Nephron progenitor cell (in vitro differentiated cells): Measurements from ENCODE around the gene DUS2.
"Not testable (repeated sequence)": the region's sequence is repeated elsewhere in the genome, so short reads cannot be mapped to it uniquely, and the experiment has no call there.

Experiments
- DNase-seq: peaks from one replicate; pipeline ENCODE4 v3.0.0; 2021
- H3K27ac Mint-ChIP-seq: 2 replicates; pipeline ENCODE4 v1.8.0; 2021; ENCODE audit warnings: mild to moderate bottlenecking, moderate library complexity, mixed read lengths
- H3K27me3 Mint-ChIP-seq: 2 replicates; pipeline ENCODE4 v1.8.0; 2021; ENCODE audit warnings: mild to moderate bottlenecking, low read depth, mixed read lengths; ENCODE audit not compliant: poor library complexity
- H3K36me3 Mint-ChIP-seq: 2 replicates; pipeline ENCODE4 v1.8.0; 2021; ENCODE audit warnings: low read depth, mixed read lengths
- H3K4me1 Mint-ChIP-seq: 2 replicates; pipeline ENCODE4 v1.8.0; 2021; ENCODE audit warnings: mixed read lengths
- H3K4me3 Mint-ChIP-seq: 2 replicates; pipeline ENCODE4 v1.8.0; 2021; ENCODE audit warnings: mild to moderate bottlenecking, moderate library complexity, mixed read lengths
- H3K9me3 Mint-ChIP-seq: 2 replicates; pipeline ENCODE4 v1.8.0; 2021; ENCODE audit warnings: mild to moderate bottlenecking, moderate library complexity, mixed read lengths
- TF ChIP-seq, protein P1 (sequence below): fragments of 200-600 bp; sonication (generic); IDR thresholded peaks from 2 replicates; pipeline ENCODE4 v1.5.0; 2021; ENCODE audit warnings: antibody characterized with exemption

DUS2 gene

DNA sequence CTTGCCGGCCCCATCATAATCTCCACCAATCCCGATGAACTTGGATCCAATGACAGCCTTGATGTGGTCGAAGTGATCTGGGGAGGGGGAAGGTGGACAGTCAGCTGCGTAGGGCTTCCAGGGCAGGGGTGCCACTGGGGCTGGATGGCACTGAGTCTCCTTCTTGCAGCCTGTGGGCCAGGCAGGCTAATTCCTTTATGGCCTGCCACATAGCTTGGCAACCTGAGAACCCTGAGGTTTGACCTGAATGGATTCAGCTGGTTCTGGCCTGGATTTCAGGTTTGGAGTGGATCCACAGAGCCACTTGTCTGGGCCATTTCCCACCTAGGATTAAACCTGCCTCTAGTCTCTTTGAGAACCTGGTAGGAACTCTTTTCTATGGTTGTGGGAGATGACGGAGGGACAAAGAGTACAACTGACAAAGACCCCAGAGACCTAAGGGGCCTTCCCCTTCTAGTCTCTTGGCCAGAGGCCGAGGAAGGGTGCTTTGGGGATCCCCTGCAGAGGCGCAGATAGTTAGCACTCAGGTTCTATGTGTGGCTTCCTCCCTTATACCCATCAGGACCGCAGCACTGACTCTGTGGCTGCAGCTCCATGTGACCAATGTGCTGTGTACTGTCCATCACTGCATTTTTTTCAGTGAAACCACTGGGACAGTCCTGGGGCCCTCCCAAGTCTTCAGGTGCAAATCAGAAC is 33.6 kb upstream of the DUS2 start:
- no peak for DNase-seq
- TF ChIP-seq, protein P1, sequence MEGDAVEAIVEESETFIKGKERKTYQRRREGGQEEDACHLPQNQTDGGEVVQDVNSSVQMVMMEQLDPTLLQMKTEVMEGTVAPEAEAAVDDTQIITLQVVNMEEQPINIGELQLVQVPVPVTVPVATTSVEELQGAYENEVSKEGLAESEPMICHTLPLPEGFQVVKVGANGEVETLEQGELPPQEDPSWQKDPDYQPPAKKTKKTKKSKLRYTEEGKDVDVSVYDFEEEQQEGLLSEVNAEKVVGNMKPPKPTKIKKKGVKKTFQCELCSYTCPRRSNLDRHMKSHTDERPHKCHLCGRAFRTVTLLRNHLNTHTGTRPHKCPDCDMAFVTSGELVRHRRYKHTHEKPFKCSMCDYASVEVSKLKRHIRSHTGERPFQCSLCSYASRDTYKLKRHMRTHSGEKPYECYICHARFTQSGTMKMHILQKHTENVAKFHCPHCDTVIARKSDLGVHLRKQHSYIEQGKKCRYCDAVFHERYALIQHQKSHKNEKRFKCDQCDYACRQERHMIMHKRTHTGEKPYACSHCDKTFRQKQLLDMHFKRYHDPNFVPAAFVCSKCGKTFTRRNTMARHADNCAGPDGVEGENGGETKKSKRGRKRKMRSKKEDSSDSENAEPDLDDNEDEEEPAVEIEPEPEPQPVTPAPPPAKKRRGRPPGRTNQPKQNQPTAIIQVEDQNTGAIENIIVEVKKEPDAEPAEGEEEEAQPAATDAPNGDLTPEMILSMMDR, result no peak
- H3K27ac Mint-ChIP-seq, result no peak overlapping the region
- no peaks in the 10 kb centered on the region for H3K9me3 Mint-ChIP-seq
- H3K4me1 Mint-ChIP-seq, result peaks cover 54% of the 10 kb centered on the region
- no peaks in the 10 kb centered on the region for H3K36me3 Mint-ChIP-seq
- H3K27me3 Mint-ChIP-seq, result peaks cover 11% of the 10 kb centered on the region
- H3K4me3 Mint-ChIP-seq, result no peak overlapping the region

DNA sequence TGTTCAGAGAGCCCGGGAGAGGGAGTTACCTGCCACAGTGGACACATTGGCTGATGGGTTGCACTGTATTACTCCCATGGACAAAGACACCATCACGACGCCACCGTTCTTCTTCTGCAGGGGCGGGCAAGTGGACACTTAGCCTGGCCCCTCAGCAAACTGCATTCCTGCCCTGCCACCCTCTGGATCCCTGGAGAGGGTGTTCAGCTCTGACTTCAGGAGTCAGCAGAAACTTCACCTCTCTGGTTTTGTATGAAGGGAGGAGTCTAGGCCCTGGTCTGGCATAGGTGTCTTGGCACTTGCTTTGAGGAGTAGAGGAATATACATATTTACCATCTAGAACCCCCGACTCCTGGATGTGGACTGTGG is 33.1 kb upstream of the DUS2 start:
- TF ChIP-seq, protein P1, result no peak
- no peak for DNase-seq
- peaks cover 49% of the 10 kb centered on the region for H3K4me1 Mint-ChIP-seq
- H3K27ac Mint-ChIP-seq, result no peak overlapping the region
- peaks cover 14% of the 10 kb centered on the region for H3K27me3 Mint-ChIP-seq
- H3K4me3 Mint-ChIP-seq, result no peak overlapping the region
- no peaks in the 10 kb centered on the region for H3K9me3 Mint-ChIP-seq
- H3K36me3 Mint-ChIP-seq, result no peaks in the 10 kb centered on the region

DNA sequence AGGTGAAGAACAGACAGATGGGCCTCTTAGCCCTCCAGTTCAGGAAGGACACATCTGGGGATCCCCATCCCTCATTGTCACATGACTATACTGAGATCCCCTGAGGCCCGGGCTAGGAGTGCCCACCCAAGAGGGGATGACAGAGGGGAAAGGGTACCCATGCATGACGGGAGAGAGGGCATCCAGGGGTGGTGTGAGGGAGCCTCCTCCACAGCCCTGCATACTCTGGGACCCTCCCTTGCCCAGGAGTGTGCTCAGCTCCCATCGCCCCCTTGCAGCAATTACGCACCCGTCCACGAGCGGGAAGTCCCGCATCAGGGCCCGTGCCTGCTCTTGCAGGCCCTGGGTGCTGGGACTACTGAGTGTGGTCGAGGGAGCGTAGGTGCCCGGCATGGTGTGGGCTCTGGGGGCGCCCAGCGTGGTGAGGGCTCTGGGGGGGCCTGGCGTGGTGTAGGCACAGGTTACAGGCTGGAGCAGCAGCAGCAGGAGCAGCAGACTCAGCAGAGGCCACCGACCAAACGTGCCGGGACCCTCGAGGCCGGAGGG is 30.4 kb upstream of the DUS2 start:
- Mint-ChIP-seq H3K27me3 (peaks cover 10% of the 10 kb centered on the region), H3K36me3 (no peaks in the 10 kb centered on the region), H3K4me3 (no peak overlapping the region), H3K4me1 (peaks cover 43% of the 10 kb centered on the region), H3K27ac (no peak overlapping the region), H3K9me3 (peaks cover 3% of the 10 kb centered on the region)
- TF ChIP-seq, protein P1, result no peak
- DNase-seq, result no peak

DNA sequence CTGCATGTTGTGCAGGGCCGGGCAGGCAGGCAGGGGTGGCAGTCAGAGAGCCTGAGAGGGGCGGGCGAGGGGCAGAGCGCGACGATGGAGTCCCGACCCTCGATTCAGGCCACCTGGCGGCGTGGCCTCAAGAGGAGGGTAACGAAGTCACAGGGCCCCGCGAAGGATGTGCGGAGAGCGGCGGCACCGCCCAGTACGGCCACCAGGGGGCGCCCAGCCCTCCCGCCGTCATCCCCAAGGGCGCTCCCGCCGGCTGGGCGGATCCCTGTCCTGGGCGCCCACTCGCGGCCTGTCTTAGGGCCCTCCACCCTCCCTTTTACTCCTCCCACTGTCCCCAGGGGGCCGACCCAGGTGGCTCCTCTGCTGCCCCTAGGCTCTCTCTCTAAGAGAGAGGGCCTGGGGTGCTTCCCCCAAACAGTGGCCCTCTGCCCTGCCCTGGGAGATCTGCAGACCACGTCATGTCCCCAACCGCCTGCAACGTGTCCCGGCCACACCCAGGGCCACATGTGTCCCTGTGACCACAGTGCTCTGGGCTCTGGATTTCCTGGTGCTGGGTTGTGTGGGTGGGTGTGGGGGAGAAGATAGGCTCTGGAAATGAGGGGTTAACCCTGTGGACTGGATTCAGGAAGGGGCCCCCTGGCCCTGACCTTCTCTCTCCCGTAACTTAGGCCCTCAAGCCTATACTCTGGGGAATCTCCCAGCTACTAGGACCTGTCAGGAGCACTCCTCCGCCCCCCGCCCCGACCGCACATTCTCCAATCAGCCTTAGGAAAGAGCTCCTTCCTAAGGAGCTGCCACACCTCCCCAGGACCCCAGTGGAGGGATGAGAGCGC is 29.7 kb upstream of the DUS2 start:
- no peaks in the 10 kb centered on the region for H3K36me3 Mint-ChIP-seq
- H3K4me1 Mint-ChIP-seq, result peaks cover 37% of the 10 kb centered on the region
- H3K9me3 Mint-ChIP-seq, result peaks cover 3% of the 10 kb centered on the region
- DNase-seq, result peak; percentile 83
- TF ChIP-seq, protein P1, result peak; percentile 99
- no peak overlapping the region for H3K4me3 Mint-ChIP-seq
- peaks cover 7% of the 10 kb centered on the region for H3K27me3 Mint-ChIP-seq
- no peak overlapping the region for H3K27ac Mint-ChIP-seq

DNA sequence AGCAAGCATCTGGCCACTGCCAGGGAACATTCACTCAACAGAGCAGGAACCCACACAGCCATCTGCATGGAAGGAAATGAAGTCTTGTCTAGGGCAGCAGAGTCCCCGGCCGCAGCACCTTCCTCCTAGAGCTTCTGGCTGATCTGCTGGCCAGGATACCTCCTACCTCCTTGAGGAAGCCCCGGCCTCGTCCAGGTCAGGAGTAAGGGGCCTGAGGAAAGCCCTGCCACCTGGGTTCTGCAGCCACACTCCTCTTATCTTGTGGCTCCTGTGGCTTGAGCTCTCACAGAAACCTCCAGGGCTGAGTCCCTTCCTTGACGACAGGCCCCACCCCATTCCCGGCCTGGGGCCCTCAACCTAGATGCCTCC is 29.1 kb upstream of the DUS2 start:
- H3K27ac Mint-ChIP-seq, H3K36me3 Mint-ChIP-seq, H3K9me3 Mint-ChIP-seq, H3K27me3 Mint-ChIP-seq, DNase-seq, H3K4me3 Mint-ChIP-seq: not testable (repeated sequence)
- peaks cover 34% of the 10 kb centered on the region for H3K4me1 Mint-ChIP-seq

DNA sequence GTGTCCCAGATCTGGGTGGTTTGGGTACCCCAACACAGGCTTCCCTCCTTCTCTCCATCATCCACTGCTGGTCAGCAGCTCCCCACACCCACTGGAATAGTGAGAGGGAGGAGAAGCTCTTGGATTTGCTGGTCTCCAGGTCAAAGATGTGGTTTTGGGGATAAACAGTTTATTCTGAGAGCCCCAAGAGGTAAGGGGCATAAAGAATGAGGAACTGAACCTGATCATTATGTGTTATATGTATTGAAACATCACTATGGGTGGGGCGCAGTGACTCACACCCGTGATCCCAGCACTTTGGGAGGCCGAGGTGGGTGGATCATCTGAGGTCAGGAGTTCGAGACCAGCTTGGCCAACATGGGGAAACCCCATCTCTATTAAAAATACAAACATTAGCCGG is 27.7 kb upstream of the DUS2 start:
- peaks cover 3% of the 10 kb centered on the region for H3K9me3 Mint-ChIP-seq
- H3K27me3 Mint-ChIP-seq, result peaks cover 9% of the 10 kb centered on the region
- H3K4me3 Mint-ChIP-seq, result no peak overlapping the region
- H3K36me3 Mint-ChIP-seq, result no peaks in the 10 kb centered on the region
- H3K27ac Mint-ChIP-seq, result no peak overlapping the region
- TF ChIP-seq, protein P1, result no peak
- H3K4me1 Mint-ChIP-seq, result peaks cover 37% of the 10 kb centered on the region
- no peak for DNase-seq
